ENCODE results near the gene ISYNA1.
A peak's percentile ranks its signal among the peaks of the same experiment; 100 is the strongest.

ISYNA1 gene

GRCh38 chr19:18442941-18443340 is 5.0 kb upstream of the ISYNA1 start:
- no peak for DNase-seq

GRCh38 chr19:18441804-18442788 is 4.2 kb upstream of the ISYNA1 start:
- DNase-seq = no peak

- no peak for DNase-seq
These were observed 3.2 kb upstream of the ISYNA1 start for GRCh38 chr19:18440936-18441803.

GRCh38 chr19:18440415-18440877 is 2.5 kb upstream of the ISYNA1 start:
- DNase-seq = no peak

GRCh38 chr19:18439910-18440237 is 1.9 kb upstream of the ISYNA1 start:
- DNase-seq = no peak

- DNase-seq = no peak
These were observed 1.3 kb upstream of the ISYNA1 start for GRCh38 chr19:18439025-18439909.

- no peak for DNase-seq
These were observed 545 bp upstream of the ISYNA1 start for GRCh38 chr19:18438331-18439024.

GRCh38 chr19:18436671-18437490 is 1.1 kb downstream of the ISYNA1 start:
- peak; percentile 68 for DNase-seq

GRCh38 chr19:18435842-18436670 is 1.9 kb downstream of the ISYNA1 start:
- no peak for DNase-seq

- DNase-seq = no peak
These were observed 2.6 kb downstream of the ISYNA1 start for GRCh38 chr19:18435178-18435841.

GRCh38 chr19:18434411-18435175 is 3.3 kb downstream of the ISYNA1 start:
- DNase-seq = no peak

- no peak for DNase-seq
These were observed 4.1 kb downstream of the ISYNA1 start for GRCh38 chr19:18433735-18434398.

- DNase-seq = no peak
These were observed 4.8 kb downstream of the ISYNA1 start for GRCh38 chr19:18433015-18433691.

GRCh38 chr19:18432275-18433014 is 5.5 kb downstream of the ISYNA1 start:
- no peak for DNase-seq

GRCh38 chr19:18431351-18432197 is 6.4 kb downstream of the ISYNA1 start:
- DNase-seq = no peak

Measured in T-helper 9 cell (primary cell).